ENCODE data around the gene TAT.

DNA sequence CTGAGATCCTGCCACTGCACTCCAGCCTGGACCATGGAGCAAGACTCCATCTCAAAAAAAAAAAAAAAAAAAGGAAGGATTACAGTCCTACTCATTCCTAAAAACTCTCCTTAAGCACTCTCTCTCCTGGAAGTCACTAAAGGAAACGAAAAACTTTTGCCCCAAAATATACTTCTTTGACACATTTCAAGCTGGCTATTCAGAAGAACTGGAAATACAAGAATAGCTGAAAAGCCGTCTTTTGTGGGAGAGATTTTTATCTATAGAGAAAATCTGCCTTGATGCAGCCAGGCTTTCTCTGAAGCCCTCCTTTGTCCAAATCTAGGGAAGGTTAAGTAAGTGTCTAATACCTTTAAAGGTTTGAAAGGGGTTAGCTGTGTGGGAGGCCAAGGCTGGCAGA lies 32.2 kb upstream of the TAT start:
- no peak for TF ChIP-seq ZNF274 (IDR thresholded peaks at IDR 0.05; ENCODE audit: low read depth, low read length)
- TF ChIP-seq SUZ12 (IDR thresholded peaks at IDR 0.05; ENCODE audit: extremely low read depth, insufficient read depth, insufficient read length): no peak
